Stimulated activated CD8-positive, alpha-beta memory T cell treated with anti-CD3 and anti-CD28 coated beads, Interleukin-2, amount 100 ng/mL, for 48 hours (primary cell): ENCODE data around the gene IPMK.

ENCODE experiments used
- DNase-seq, 2 donors: peaks; one replicate each; pipeline ENCODE4 v3.0.0-alpha.2; 2020; ENCODE audit warnings: low read depth in 2 of 2

IPMK gene

DNA sequence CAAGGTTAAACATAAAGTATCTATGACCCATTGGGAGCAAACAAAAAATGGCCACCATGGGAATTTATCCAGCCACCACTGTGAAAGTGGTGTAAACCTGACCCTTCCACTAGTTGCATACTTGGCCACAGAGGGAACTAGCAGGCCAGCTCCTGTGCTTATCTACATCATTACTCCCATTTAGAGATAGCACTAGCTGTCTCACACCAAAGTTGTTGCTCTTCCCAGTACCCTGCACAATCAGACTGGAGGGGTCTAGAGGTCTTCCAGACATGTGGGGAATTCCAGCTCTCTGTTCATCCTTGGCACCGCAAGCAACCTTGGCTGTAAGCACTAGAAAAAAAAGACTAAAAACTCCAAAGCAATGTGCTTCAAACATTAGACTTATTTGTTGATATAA is 113.9 kb downstream of the IPMK start:
- no peak for DNase-seq

DNA sequence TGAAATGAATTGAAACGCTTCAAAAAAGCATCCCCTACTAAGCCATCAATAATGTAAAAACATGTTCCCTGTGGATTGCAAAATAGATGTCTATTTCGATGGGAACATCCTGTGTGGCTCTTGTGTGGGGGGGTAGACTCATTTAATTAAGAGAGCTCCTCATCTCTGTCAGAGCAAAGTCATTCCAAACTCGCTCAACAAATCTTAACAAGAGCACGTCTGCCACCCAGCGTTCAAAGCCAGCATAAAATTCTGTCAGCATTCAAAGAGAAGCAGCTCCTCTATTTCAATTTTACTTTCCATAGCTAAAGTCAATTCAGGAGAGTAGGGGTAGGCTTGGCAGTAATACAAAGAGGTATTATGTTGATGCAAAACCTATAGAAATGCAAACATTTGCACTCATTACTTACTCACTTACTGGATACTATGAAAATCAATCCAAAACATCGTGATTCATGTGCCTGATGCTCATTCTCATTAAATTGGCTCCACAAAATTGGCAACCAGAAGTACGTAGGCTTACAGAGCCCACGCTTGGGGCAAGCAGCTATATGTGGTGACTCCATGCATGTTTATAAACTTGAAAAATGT is 114.9 kb downstream of the IPMK start:
- DNase-seq = peak; percentile 2 to 10

DNA sequence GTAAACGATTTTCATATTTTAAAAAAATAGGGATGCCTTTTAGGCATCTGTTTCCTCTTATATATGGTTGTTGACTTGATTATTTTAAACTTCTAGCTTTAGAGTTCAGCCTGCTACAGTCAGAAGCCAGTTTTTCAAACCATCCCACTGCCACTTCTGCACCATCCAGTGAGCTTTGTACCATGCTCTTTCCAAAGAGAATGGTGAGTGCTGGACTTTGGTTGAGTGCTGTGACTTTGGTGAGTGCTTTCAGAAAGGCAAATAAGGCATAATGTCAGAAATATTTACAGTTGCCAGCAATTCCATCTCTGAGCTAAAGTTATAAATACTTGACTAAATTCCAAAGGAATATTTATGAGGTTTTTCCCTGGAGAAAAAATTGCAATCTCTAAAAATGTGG is 117.4 kb downstream of the IPMK start:
- DNase-seq = no peak

DNA sequence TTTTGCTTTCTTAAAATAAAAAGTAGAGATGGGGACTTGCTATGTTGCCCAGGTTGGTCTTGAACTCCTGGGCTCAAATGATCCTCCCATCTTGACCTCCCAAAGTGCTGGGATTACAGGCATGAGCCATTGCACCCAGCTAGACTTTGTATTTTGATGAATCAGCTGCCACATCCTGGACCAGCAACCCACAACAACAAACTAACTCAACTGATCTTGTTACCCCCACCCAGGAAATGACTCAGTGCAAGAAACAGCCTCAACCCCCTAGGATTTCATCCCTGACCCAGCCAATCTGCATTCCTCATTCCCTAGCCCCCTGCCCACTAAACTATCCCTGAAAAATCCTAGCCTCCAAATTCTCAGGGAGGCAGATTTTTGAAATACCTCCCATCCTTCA is 123.8 kb downstream of the IPMK start:
- no peak for DNase-seq
